Stimulated activated CD4-positive, alpha-beta T cell treated with anti-CD3 and anti-CD28 coated beads, Interleukin-12 subunit alpha, Interleukin-12 subunit beta, amount 100 ng/mL, for 48 hours (primary cell): Measurements from ENCODE around the gene ADAMTS7.
"Not testable (repeated sequence)": the region's sequence is repeated elsewhere in the genome, so short reads cannot be mapped to it uniquely, and the experiment has no call there.

Experiments used
- DNase-seq, 3 donors: peaks; one replicate each; pipeline ENCODE4 v3.0.0-alpha.2; 2020; ENCODE audit warnings: low read depth in 2 of 3, low spot score in 1 of 3

ADAMTS7 gene

GRCh38 chr15:78766041-78766440 is 45.2 kb downstream of the ADAMTS7 start:
- DNase-seq = no peak

- not testable (repeated sequence) for DNase-seq
Measured at GRCh38 chr15:78765154-78765860, 46.0 kb downstream of the ADAMTS7 start.

GRCh38 chr15:78764340-78765153 is 46.7 kb downstream of the ADAMTS7 start:
- DNase-seq = not testable (repeated sequence)

- DNase-seq = no peak
Measured at GRCh38 chr15:78763796-78764241, 47.4 kb downstream of the ADAMTS7 start.

GRCh38 chr15:78762985-78763795 is 48.1 kb downstream of the ADAMTS7 start:
- no peak for DNase-seq

- DNase-seq = not testable (repeated sequence)
Measured at GRCh38 chr15:78762386-78762961, 48.8 kb downstream of the ADAMTS7 start.

GRCh38 chr15:78761891-78762385 is 49.3 kb downstream of the ADAMTS7 start:
- DNase-seq = no peak

GRCh38 chr15:78761475-78761874 is 49.8 kb downstream of the ADAMTS7 start:
- peak; percentile 59 to 65 (median 61) for DNase-seq

- DNase-seq = no peak
Measured at GRCh38 chr15:78761020-78761419, 50.2 kb downstream of the ADAMTS7 start.

- not testable (repeated sequence) for DNase-seq
Measured at GRCh38 chr15:78760091-78760882, 51.0 kb downstream of the ADAMTS7 start.

GRCh38 chr15:78759361-78759998 is 51.8 kb downstream of the ADAMTS7 start:
- not testable (repeated sequence) for DNase-seq

GRCh38 chr15:78758486-78759200 is 52.6 kb downstream of the ADAMTS7 start:
- DNase-seq = not testable (repeated sequence)

- DNase-seq = not testable (repeated sequence)
Measured at GRCh38 chr15:78758084-78758483, 53.2 kb downstream of the ADAMTS7 start.

- no peak for DNase-seq
Measured at GRCh38 chr15:78757636-78757905, 53.7 kb downstream of the ADAMTS7 start.

- DNase-seq = peak; percentile 34 to 49 (median 37)
Measured at GRCh38 chr15:78756781-78757635, 54.3 kb downstream of the ADAMTS7 start.

GRCh38 chr15:78755900-78756591 is 55.2 kb downstream of the ADAMTS7 start:
- peak; percentile 17 to 26 (median 23) for DNase-seq

- not testable (repeated sequence) for DNase-seq
Measured at GRCh38 chr15:78754637-78755280, 56.5 kb downstream of the ADAMTS7 start.
